ENCODE measurements around the gene AIP. TPM values are rescaled to one million over a fixed set of nuclear protein-coding genes. Genes with fewer than 3 reads are reported as not detected.

Gene AIP
- total RNA-seq, 1 experiment from 2014 or later = 35.6 TPM

- H4K20me1 ChIP-seq (ENCODE audit: control insufficient read depth, insufficient read depth, insufficient read length) = no peaks in the 10 kb centered on the region
- DNase-seq = no peak
- no peak overlapping the region for H2BK5ac ChIP-seq (ENCODE audit: insufficient read length, low read length)
- H2BK20ac ChIP-seq (ENCODE audit: low read depth, low read length, poor library complexity, severe bottlenecking) = no peak overlapping the region
- Mint-ChIP-seq H3K27ac (no peak overlapping the region), H3K27me3 (ENCODE audit: low read depth) (peaks cover 10% of the 10 kb centered on the region), H3K4me3 (no peak overlapping the region), H3K9me3 (no peaks in the 10 kb centered on the region), H3K36me3 (ENCODE audit: insufficient read depth in 1 of 3, low read depth in 3 of 3) (peaks cover 5 to 23% (median 10%) of the 10 kb centered on the region in 3 experiments), H3K4me1 (peaks cover under 1 to 10% of the 10 kb centered on the region in 2 experiments)
- H3K56ac ChIP-seq (ENCODE audit: insufficient read length, low read depth, low read length) = no peak overlapping the region
- H3K23ac ChIP-seq (ENCODE audit: insufficient read length, low read depth, low read length) = no peak overlapping the region
- no peaks in the 10 kb centered on the region for H3K79me1 ChIP-seq (ENCODE audit: insufficient read depth, low read depth, low read length, poor library complexity, severe bottlenecking)
- H2BK15ac ChIP-seq (ENCODE audit: low read depth, low read length) = no peak overlapping the region
- H2BK12ac ChIP-seq (ENCODE audit: insufficient read length, low read depth, low read length) = no peak overlapping the region
- WGBS (ENCODE audit: extremely low coverage, insufficient read length, low lambda C conversion rate) = no CpG with 5 or more reads among the region's 1 CpG
- no peak overlapping the region for H3K18ac ChIP-seq (ENCODE audit: insufficient read length, low read depth, low read length)
- H3T11ph ChIP-seq (ENCODE audit: low read length) = no peak overlapping the region
- H2BK120ac ChIP-seq (ENCODE audit: low read depth, low read length, poor library complexity, severe bottlenecking) = no peak overlapping the region
- peaks cover 12% of the 10 kb centered on the region for H3K23me2 ChIP-seq (ENCODE audit: insufficient read length, low read depth, low read length, poor library complexity, severe bottlenecking)
- H3K9me3 ChIP-seq (ENCODE audit: control insufficient read depth, low read depth, low read length) = no peaks in the 10 kb centered on the region
- no peaks in the 10 kb centered on the region for H3K79me2 ChIP-seq (ENCODE audit: insufficient read depth, low read length)
- no peak overlapping the region for H3K4me2 ChIP-seq (ENCODE audit: insufficient read depth, insufficient read length, low read length)
- no peak overlapping the region for H3K4ac ChIP-seq (ENCODE audit: low read depth, low read length)
- H3K14ac ChIP-seq (ENCODE audit: insufficient read depth, low read length) = no peak overlapping the region
- H4K91ac ChIP-seq (ENCODE audit: insufficient read length, low read depth, low read length) = no peak overlapping the region
- TF ChIP-seq CTCF (conservative IDR thresholded peaks at IDR 0.05) = no peak
- H3K27me3 ChIP-seq (ENCODE audit: insufficient read depth, low read length) = no peaks in the 10 kb centered on the region
- no peak overlapping the region for H2AFZ ChIP-seq (ENCODE audit: low read length)
- H2AK5ac ChIP-seq (ENCODE audit: insufficient read length, low read length) = no peak overlapping the region
- H3K9ac ChIP-seq (ENCODE audit: extremely low read depth, insufficient read length, low read length) = no peak overlapping the region
- no peak overlapping the region for H3K27ac ChIP-seq (ENCODE audit: insufficient read length, low read depth, low read length)
- H4K5ac ChIP-seq (ENCODE audit: insufficient read length, low read depth, low read length) = no peak overlapping the region
- no peak overlapping the region for H4K8ac ChIP-seq (replicated peaks; ENCODE audit: insufficient read length, low read depth, low read length)
- H3K4me1 ChIP-seq (ENCODE audit: insufficient read depth, low read length) = no peaks in the 10 kb centered on the region
Measured at GRCh38 chr11:67500484-67500821, 17.6 kb downstream of the AIP start.

Data from H9 (cell line).